HuH-7 (cell line): ENCODE measurements around the gene NRF1.
"Not testable (repeated sequence)": the region's sequence is repeated elsewhere in the genome, so short reads cannot be mapped to it uniquely, and the experiment has no call there.

Experiments
- DNase-seq: peaks from one replicate; pipeline ENCODE4 v3.0.0; 2011; ENCODE audit warnings: low spot score

Gene NRF1

DNA sequence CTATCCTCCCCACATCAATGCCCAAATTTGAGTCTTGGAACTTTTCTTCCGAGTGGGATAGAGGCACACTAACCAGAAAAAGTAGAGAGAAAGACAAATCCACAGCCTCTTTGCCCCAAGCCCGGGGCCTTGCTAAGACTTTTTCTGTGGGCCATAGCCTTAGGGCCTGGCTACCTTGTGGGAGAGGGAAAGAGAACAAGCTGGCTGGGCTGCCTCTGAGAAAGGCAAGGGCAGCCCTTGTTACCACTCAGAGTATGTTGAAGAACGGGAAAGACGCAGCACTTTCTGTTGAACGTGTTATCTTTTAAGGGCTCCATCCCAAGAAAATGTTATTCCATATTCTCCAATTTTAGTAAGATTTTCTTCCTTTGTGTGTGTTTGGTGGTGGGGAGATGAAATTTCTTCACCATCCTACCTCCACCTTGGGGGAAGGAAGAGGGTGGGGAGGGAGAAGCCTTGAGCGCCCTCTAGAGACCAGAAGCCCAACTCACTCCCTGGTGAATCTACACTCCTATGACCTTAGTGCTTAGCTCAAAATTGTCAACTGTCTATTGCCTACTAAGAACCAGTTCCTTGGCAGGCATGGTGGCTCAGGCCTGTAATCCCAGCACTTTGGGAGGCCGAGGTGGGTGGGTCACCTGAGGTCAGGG, 3.9 kb upstream of the NRF1 start:
- peak; percentile 90 for DNase-seq

DNA sequence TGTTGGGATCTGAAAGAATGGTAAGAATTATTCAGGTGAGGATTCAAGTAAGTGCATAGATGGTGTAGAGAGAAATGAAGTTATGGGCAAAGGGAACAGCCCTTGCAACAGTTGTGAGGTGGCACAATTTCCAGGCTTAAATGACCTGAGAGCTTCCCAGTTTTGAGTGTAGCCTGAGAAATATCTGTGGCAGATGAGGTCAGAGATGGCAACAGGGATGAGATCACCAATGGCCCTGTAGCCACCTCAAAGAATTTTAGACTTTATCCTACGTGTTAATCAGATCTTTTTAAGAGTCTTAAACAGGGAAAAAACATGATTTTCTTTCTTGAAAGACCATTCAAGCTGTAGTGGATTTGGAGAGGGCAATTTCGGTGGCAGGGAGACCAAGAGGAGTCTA, 1.9 kb upstream of the NRF1 start:
- DNase-seq: no peak

DNA sequence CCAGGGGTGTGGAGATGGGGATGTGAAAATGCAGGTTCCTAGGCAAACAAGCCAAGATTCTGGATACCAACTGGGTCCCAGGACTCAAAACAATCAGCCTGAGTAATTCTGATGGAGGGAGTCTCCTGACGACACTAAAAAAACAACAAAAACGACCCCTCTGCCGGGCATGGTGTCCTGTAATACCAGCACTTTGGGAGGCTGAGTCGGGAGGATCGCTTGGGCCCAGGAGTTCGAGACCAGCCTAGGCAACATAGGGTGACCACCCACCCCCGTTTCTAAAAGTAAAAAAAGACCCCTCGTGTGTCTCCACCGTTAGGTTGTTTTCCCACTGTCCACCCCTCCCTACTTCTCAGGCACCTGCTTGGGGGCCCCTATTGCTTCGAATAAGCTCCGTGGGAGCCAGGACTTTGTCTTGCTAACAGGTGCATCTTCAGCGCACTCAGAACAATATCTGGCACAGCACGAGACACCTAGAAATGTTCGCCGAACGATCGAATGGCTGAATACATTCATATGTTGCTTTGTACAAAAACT, 743 bp upstream of the NRF1 start:
- DNase-seq: no peak

DNA sequence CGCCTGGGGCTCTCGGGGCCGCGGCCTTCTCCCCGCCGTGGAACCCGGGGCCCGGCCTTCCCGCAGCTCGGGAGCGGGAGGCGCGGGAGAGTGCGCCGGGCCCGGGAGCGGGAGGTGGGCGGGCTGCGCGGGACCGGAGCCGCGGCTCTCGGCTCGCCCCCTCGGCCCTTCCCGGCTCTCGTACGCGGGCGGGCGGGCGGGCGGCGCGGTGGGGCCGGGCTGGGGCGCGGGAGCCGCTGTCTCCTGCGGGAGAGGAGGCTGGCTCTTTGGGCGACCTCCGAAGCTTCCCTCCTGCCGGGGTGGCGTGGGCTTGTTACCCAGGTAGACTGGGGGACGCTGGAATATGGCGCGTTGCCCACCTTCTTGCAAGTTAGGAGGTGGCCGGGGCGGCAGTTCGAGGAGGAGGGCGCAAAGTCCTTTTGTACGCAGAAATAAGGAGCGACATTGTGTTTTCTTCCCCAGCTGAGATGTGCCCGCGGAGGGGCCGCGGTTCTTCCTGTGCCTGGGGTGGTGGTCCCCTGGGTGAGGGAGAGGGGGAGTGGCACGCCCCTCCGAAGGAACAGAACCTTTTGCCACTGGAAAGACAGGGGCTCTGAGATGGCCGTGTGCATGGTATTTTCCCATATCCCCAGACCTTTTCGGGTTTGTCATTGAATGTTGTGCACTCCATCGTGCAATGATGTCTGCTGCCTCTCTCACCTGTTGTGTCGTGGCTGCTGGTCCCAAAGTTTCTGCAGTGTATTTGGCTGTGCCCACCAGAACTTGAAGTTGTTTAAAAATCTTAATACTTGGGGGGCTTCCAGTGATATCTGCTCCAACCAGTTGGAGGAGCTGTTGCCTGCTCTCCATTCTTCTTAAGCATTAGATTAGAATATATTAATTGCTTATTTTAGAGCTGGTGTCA, 844 bp downstream of the NRF1 start:
- no peak for DNase-seq

DNA sequence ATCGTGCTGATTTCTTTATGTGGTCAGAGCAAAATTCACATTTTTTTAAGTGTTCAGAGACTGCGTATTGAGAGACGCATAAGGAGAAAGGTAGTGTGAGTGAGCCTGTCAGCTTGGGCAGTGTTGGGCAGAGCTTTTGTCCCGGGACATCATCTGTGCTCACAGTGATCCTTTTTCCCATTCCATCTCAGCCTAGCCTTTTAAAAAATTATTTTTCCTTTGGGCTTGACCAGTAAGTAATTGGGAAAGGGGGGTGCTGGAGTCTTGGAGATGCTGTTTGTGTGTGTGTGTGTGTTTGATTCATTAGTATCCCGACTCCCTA, 1.5 kb downstream of the NRF1 start:
- no peak for DNase-seq

DNA sequence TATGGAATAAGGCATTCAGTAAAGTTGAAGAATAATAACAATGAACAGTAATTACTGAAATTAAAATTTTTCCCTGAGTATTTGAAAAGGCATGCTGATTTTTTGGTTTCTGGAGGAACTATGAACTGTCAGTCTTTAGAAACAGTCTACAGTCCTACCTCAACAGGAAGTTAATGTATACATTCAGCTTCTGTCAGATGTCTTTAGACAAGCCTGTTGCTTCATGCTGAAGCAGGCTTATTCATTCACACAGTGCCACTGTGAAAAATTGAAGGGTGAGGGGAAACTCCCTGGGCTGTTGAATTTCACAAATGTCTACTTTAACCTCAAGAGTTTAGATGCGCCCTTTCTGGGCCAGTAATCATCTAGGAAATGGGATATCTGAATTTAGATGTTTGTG, 3.5 kb downstream of the NRF1 start:
- no peak for DNase-seq

DNA sequence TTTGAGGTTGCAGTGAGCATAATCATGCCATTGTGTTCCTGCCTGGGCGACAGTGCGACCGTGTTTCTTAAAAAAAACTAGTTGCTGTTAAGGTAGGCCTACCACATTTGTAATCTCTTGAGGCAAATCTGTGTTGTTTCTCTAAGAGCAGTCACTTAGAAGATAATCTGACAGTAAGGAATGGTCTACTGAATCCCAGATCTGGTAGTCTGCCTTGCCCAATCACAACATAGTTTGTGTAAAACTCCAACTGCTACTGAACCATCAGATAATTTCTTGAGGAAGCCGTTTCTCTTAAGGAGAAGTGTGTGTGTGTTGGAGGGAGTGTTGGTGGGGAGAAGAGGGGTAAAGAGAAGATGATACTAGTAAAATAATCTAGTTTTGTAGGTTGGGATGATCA, 5.0 kb downstream of the NRF1 start:
- no peak for DNase-seq

DNA sequence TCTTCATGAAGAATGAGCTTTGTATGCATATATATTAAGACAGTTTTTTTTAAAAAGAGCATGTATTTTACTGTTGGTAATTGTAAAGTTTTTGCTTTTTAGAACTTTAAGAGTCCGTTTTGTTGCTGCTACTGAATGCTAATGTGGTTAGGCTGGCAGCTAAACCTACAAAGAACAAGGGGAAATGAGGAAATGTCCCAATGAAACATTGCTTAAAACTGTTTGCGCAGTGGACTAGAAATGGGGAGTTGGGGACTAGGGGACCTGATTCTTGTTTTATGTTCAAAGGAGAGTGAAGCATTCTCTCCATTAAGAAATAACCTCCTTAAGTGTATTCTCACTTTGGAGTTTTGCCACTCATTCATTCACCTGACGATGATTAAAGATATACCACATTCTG, 5.7 kb downstream of the NRF1 start:
- DNase-seq: no peak

DNA sequence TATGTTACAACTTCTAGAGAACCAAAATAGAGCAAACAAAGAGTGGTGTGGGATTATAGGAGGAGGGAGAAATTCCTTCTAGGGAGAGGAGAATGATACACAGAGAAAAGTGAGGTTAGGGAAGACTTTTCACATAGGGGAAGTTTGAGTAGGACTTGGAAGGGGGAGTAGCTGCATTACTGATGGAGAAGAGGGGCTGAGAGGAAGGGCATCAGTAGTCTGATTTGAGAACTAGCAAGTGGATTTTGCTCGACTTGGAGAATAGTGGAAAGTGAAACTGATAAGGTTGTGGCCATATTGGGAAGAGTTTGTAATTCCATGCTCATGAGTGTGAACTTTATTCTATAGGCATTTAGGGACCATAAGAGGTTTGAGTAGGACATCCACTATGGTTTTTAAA, 6.1 kb downstream of the NRF1 start:
- DNase-seq: no peak

DNA sequence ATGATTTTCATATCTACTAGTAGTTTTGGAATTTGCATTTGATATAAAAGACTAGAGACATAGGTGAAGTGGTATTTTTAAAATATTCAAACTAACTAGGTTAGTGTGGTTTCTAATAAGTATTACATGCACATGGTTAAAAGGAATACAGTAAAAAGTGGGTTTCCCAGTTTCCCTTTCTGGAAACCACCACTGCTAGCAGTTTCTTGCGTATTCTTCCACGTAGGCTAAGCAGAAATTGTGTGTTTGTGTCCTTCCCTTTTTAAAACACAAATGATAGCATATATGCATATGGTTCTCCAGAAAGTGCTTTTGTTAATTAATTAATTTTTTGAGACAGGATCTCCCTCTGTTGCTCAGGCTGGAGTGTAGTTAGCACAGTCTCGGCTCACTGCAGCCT, 15.4 kb downstream of the NRF1 start:
- DNase-seq: no peak

DNA sequence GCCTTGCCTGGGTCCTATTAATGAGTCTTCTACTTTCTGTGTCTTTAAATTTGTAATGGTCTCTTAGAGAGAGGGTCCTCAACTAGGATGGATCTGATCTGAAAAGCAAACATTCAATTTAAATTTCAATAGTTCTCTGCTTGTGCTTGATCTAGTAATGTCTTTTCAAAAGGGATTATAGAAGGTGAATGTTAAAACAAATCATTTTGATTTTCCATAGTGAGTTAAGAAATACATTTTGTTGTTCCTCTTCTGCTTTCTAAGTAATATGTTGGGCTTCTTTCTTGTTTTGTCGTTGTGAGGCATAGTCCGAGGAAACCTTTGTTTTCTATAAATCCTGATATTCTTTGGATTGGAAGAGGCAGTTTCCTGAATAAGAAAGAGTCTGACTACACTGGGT, 18.8 kb downstream of the NRF1 start:
- no peak for DNase-seq

DNA sequence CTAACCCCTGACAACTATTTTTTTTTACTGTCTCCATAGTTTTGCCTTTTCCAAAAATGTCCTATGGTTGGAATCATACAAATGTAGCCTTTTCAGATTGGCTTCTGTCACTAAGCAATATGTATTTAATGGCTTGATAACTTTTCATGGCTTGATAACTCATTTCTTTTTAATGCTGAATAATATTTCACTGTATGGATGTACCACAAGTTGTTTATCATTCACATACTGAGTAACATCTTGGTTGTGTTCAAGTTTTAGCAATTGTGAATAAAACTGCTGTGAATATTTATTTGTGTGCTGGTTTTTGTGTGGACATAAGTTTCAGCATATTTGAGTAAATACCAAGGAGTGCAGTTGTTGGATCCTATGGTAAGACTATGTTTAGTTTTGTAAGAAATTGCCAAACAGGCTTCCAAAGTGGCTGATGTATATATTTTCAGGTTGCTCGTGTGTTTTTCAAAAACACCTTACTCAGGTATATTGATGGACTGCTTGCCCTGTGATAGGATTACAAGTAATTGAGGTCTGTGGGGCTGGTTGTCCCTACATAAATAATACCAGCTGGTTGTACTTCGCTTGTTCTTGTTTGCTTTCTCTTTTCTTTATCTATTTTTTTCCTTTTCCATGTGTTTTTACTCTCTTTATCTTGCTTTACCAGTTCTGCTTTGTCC, 23.0 kb downstream of the NRF1 start:
- no peak for DNase-seq

DNA sequence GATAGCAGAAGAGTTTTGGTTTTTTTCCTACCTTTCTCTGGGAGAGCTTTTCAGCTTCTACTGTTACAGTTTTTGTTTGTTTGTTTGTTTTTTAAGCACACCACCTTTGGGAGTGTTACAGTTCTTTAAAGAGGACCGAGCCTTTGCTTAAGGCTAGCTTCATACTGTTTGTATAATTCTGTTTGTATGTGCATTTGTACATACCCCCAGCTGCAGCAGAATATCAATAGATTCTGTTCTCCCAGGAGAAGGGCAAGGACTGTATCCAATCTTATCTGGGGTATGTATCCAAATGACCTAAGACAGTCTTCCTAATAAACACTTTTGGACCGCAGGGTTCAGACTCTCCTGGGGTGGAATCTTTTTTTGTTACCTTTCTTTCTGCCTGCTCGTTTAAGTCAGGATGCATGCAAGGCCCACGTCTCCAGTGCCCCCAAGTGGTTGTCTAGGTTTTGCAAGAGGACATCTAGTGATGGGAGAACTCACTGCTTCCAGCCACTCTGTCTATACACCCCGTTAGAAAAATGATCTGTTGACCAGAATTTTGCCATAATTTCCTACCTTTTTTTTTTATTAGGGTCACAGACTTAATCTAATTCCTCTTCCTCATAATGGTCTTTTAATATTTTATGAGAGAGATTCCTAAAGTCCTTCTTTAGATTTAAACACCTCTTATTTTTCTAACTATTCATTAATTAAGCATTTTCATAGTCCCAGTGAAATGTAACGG, 23.9 kb downstream of the NRF1 start:
- DNase-seq: peak; percentile 70

DNA sequence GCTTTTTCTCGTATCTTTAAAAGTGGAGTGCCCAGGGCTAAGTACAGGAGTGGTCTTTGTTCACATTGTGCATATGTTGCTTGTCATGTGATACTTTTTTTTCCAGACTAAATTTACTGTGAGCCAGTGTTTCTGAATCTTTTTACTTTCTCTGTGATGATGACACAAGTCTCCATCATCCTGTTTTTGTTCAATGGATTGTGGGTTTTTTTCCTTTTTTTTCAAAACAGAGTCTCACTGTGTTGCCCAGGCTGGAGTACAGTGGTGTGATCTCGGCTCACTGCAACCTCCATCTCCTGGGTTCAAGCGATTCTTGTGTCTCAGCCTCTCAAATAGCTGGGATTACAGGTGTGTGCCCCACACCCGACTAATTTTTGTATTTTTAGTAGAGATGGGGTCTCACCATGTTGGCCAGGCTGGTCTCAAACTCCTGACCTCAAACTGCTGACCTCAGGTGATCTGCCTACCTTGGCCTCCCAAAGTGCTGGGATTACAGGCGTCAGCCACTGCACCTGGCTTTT, 24.6 kb downstream of the NRF1 start:
- DNase-seq: not testable (repeated sequence)

DNA sequence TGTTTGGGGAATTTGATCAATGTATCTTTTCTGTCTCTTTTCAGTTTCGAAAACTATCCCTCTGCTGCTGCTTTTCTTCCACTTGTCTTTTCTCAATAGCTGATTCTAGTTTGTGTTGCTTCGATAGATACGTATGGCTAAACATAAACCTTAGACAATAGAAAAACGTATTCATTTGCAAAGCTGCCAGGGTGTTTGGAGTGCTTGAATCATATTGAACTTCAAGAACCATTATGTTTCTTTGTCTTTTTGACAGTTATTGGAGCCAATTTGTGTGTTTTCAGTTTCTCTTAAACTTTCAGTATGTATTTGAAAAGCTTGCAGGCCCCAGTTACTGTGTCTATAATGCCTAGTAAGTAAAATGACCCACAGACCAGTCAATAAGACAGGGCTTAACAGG, 25.1 kb downstream of the NRF1 start:
- DNase-seq: no peak

DNA sequence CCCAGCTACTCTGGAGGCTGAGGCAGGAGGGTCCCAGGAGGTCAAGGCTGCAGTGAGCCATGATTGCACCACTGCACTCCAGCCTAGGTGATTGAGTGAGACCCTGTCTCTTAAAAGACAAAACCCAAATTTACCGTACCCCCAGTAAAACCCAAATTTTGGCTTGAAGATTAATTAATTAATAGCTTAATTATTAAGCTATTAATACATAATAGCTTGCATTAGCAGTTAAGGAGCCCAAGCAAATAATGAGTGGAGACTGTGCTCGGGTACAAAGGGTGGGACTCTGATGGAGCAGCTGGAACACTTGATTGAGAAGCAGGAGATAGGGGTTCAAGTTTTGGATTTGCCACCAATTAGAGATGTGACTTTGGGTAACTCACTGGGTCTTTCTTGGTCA, 28.9 kb downstream of the NRF1 start:
- DNase-seq: no peak

DNA sequence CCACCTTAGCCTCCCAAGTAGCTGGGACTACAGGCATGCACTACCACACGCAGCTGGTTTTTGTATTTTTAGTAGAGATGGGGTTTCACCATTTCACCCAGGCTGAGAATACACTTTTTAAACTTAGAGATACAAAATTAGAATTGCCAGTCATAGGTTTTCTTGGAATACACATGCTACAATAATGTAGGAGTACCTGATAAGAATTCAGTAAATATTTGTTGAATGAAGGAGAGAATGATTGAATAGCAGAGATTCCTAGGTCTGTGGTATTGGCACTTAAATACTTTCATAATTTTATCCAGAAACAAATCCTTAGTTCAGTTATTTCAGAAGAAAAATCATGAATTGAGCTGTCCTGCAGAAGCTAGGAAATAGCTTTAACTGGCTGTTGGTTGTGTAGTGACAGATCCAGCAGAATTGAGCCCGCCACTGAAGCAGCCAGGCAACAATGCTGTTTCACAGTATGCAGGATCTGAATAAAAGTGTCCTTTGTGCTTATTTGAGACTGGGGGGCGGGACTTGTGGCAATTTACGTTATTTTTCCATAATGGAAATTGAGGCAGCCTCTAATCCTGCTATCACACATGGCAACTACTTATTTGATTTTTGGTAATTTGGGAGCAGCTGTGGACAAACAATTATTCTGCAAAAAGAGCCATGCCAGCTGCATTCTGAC, 31.5 kb downstream of the NRF1 start:
- DNase-seq: no peak

DNA sequence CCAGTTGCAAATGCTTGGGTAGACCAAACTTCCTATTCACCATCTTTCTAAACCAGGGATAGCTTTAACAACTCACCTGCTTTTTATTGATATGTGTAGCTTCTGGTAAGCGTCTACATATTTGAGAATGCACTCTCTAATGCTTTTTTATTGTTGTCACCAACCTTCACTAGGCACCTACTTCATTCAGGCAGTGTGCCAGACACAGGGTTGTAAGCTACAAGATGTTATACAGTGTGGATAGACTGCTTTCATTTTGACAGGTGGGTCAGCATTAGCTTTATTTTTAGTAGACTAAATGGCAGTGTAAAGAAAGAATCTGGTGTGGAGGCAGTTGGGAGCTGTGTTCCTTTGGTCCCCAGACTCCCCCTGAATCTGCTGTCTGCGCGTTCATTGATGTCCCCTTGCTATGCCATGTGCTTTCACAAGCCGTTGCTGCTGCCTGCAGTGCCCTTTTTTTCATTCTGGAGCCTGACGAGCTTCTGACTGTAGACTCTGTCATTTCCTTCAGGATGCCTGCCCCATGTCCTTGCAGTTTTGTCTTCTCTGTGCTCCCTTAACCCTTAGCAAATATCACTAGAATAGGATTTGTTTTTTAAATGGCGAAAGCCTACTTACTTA, 32.1 kb downstream of the NRF1 start:
- DNase-seq: no peak

DNA sequence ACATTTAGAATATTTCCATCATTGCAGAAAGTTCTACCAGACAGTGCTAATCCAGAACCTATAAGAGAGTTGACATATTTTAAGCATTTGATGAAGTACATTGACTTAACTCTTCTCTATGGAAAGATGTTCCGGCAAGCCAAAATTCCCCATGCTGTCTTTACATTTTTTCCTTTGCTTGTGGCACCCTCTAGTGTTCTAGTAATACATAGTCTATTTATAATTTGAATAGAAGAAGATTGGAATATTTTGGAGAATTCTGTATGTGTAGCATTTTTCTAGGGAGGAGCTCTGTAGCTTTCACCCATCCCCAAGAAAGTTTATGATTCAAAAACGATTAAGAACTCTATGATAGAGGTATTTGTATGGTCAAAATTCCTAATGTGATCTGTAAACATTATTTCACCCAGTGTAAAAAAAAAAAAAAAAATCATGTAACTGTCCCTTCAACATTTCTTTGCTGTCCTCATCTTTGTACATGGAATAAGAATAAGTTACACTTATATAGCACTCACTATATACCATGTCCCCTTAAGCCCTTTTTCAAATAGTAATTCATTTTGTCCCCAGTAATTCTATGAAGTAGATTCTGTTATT, 33.2 kb downstream of the NRF1 start:
- no peak for DNase-seq

DNA sequence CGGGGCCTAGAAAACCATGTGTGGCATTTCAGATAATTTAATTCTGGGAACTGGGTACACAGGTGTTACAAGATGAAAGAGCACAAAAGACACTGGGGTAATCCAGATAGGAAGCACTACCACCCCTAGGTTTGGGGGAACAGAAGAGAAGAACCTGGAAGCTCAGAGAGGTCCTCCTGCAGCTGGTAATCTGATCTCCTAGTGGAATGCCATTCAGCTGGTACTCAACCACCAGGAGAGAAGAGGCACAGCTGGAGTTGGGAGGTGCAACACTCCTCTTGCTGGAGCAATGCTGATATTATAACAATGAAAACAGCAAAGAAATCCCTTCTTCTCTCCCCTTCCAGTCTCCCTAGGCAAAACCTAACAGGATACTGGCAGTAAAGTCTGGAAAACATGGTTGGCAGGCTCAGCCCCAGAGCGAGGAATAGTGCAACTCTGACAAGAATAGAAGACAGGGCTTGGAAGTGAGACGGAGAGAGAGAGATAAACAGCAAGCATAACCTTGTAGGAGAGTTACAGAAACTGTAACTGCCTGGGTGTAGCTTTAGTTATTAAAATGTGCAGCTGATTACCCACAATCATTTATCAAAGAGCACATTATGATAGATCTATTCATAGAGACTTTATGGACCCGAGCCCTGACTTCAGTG, 35.0 kb downstream of the NRF1 start:
- no peak for DNase-seq
